Activated T-cell treated with anti-CD3 and anti-CD28 coated beads, Interleukin-2, amount 50 U/mL, for 24 hours (primary cell): Measurements from ENCODE around the gene GPR27.

Source experiments
- DNase-seq: peaks from one replicate; pipeline ENCODE4 v3.0.0-alpha.2; 2020
- H3K27ac Mint-ChIP-seq: 2 replicates; pipeline ENCODE4 v1.8.0; 2020; ENCODE audit warnings: mild to moderate bottlenecking, mixed read lengths
- H3K27me3 Mint-ChIP-seq: 2 replicates; pipeline ENCODE4 v1.8.0; 2020; ENCODE audit warnings: mixed read lengths
- H3K36me3 Mint-ChIP-seq: 2 replicates; pipeline ENCODE4 v1.8.0; 2020; ENCODE audit warnings: low read depth, mixed read lengths
- H3K4me1 Mint-ChIP-seq: 2 replicates; pipeline ENCODE4 v1.8.0; 2020; ENCODE audit warnings: low read depth, mixed read lengths
- H3K4me3 Mint-ChIP-seq: 2 replicates; pipeline ENCODE4 v1.8.0; 2020; ENCODE audit warnings: mild to moderate bottlenecking, moderate library complexity, mixed read lengths
- H3K9me3 Mint-ChIP-seq: 2 replicates; pipeline ENCODE4 v1.8.0; 2020; ENCODE audit warnings: mixed read lengths

The GPR27 gene

GRCh38 chr3:71723452-71724170 lies 30.0 kb upstream of the GPR27 start:
- Mint-ChIP-seq H3K27me3 (no peaks in the 10 kb centered on the region), H3K4me3 (peak overlapping the region; percentile 91), H3K9me3 (no peaks in the 10 kb centered on the region), H3K4me1 (peaks cover 72% of the 10 kb centered on the region), H3K36me3 (peaks cover 19% of the 10 kb centered on the region), H3K27ac (peak overlapping the region; percentile 97)
- no peak for DNase-seq

DNA sequence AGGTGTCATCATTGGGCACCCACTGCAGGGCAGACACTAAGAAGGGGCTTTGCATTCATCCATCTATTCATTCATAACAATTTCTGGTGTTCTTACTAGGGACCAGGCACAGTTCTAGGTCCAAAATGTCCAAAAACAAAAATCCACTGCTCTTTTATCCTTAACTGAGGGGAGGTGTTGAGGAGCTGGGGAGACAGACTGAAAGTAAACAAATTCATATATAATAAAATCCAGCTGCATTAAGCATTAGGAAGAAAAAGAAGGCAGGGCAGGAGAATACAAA lies 29.5 kb upstream of the GPR27 start:
- DNase-seq = no peak
- Mint-ChIP-seq H3K27me3 (no peaks in the 10 kb centered on the region), H3K9me3 (no peaks in the 10 kb centered on the region), H3K4me1 (peaks cover 69% of the 10 kb centered on the region), H3K4me3 (peak overlapping the region; percentile 91), H3K36me3 (peaks cover 19% of the 10 kb centered on the region), H3K27ac (peak overlapping the region; percentile 97)

- H3K36me3 Mint-ChIP-seq = peaks cover 19% of the 10 kb centered on the region
- peaks cover 69% of the 10 kb centered on the region for H3K4me1 Mint-ChIP-seq
- H3K27ac Mint-ChIP-seq = peak overlapping the region; percentile 97
- peak; percentile 73 for DNase-seq
- no peaks in the 10 kb centered on the region for H3K27me3 Mint-ChIP-seq
- H3K4me3 Mint-ChIP-seq = peak overlapping the region; percentile 91
- H3K9me3 Mint-ChIP-seq = no peaks in the 10 kb centered on the region
Observed at GRCh38 chr3:71724584-71725270, 28.9 kb upstream of the GPR27 start.

GRCh38 chr3:71725271-71725991 lies 28.2 kb upstream of the GPR27 start, which contains the start of gene EIF4E3:
Gene EIF4E3 (minus strand): TSS chr3:71725402. CDS start chr3:71725367, 35 bp downstream.
- Mint-ChIP-seq H3K36me3 (peaks cover 18% of the 10 kb centered on the region), H3K9me3 (no peaks in the 10 kb centered on the region), H3K4me3 (peak within 1 kb of the TSS; percentile 91), H3K27me3 (no peaks in the 10 kb centered on the region), H3K27ac (peak within 1 kb of the TSS; percentile 97), H3K4me1 (peaks cover 74% of the 10 kb centered on the region)
- peak; percentile 75 for DNase-seq

- Mint-ChIP-seq H3K4me1 (peaks cover 68% of the 10 kb centered on the region), H3K36me3 (peaks cover 14% of the 10 kb centered on the region), H3K27ac (peak overlapping the region; percentile 96), H3K4me3 (peak overlapping the region; percentile 87), H3K9me3 (no peaks in the 10 kb centered on the region), H3K27me3 (no peaks in the 10 kb centered on the region)
- peak; percentile 72 for DNase-seq
Observed at GRCh38 chr3:71726146-71726545, 27.5 kb upstream of the GPR27 start.

GRCh38 chr3:71728632-71729342 lies 24.9 kb upstream of the GPR27 start:
- H3K4me1 Mint-ChIP-seq = peaks cover 41% of the 10 kb centered on the region
- no peak overlapping the region for H3K27ac Mint-ChIP-seq
- H3K36me3 Mint-ChIP-seq = peaks cover 14% of the 10 kb centered on the region
- H3K9me3 Mint-ChIP-seq = no peaks in the 10 kb centered on the region
- no peak overlapping the region for H3K4me3 Mint-ChIP-seq
- DNase-seq = no peak
- no peaks in the 10 kb centered on the region for H3K27me3 Mint-ChIP-seq

GRCh38 chr3:71732637-71733036 lies 21.0 kb upstream of the GPR27 start:
- DNase-seq = no peak
- peaks cover 14% of the 10 kb centered on the region for H3K27me3 Mint-ChIP-seq
- no peak overlapping the region for H3K27ac Mint-ChIP-seq
- no peaks in the 10 kb centered on the region for H3K36me3 Mint-ChIP-seq
- H3K4me3 Mint-ChIP-seq = no peak overlapping the region
- peaks cover 21% of the 10 kb centered on the region for H3K4me1 Mint-ChIP-seq
- peaks cover 6% of the 10 kb centered on the region for H3K9me3 Mint-ChIP-seq

GRCh38 chr3:71733319-71733718 lies 20.3 kb upstream of the GPR27 start:
- DNase-seq = no peak
- Mint-ChIP-seq H3K27me3 (peaks cover 19% of the 10 kb centered on the region), H3K9me3 (peaks cover 10% of the 10 kb centered on the region), H3K4me3 (no peak overlapping the region), H3K27ac (no peak overlapping the region), H3K36me3 (no peaks in the 10 kb centered on the region), H3K4me1 (peaks cover 19% of the 10 kb centered on the region)

DNA sequence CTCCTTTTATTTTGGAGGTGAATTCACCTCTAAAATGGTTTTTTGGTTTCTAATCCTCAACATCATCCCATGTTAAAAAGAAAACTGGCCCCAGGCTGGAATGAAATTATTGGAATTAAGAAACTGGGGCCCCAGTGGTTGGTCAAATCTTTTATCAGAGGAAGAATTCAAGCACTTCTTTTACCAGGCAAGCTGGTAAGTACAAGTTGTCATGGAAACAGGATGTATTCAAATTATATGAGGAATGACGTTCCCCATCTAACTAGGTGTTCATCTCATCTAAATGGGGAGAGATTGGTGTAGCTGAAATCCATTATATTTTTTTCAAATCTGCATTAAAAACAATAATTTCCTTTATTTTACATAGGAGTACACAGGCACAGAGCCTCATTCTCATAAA lies 18.8 kb upstream of the GPR27 start:
- no peak overlapping the region for H3K4me3 Mint-ChIP-seq
- H3K27ac Mint-ChIP-seq = no peak overlapping the region
- H3K4me1 Mint-ChIP-seq = peaks cover 6% of the 10 kb centered on the region

DNA sequence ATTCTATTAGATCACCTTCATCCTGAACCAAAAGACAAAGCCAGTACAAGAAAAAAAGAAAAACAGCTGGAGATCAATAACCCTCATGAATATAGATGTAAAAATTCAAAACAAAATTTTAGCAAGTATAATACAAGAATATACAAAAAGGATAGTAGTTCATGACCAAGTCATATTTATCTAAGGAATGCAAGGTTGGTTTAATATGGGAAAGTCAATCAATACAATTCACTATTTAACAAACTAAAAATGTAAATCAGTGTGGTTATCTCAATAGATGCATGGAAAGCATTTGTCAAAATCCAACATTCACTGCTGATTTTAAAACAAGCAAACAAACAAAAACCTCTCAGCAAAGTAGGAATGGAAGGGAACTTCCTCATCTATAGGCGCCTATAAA lies 11.0 kb upstream of the GPR27 start:
- DNase-seq = no peak
- Mint-ChIP-seq H3K27me3 (peaks cover 4% of the 10 kb centered on the region), H3K4me1 (no peaks in the 10 kb centered on the region), H3K4me3 (no peak overlapping the region), H3K27ac (no peak overlapping the region), H3K36me3 (peaks cover 10% of the 10 kb centered on the region), H3K9me3 (peaks cover 41% of the 10 kb centered on the region)

More for the DNA sequence above, 18.8 kb upstream of the GPR27 start:
- no peaks in the 10 kb centered on the region for H3K36me3 Mint-ChIP-seq
- peaks cover 10% of the 10 kb centered on the region for H3K9me3 Mint-ChIP-seq
- peaks cover 19% of the 10 kb centered on the region for H3K27me3 Mint-ChIP-seq
- DNase-seq = no peak

GRCh38 chr3:71744738-71745137 lies 8.9 kb upstream of the GPR27 start:
- peaks cover 37% of the 10 kb centered on the region for H3K9me3 Mint-ChIP-seq
- no peak for DNase-seq
- H3K36me3 Mint-ChIP-seq = peaks cover 10% of the 10 kb centered on the region
- H3K27ac Mint-ChIP-seq = no peak overlapping the region
- no peaks in the 10 kb centered on the region for H3K4me1 Mint-ChIP-seq
- H3K27me3 Mint-ChIP-seq = peaks cover 2% of the 10 kb centered on the region
- H3K4me3 Mint-ChIP-seq = no peak overlapping the region

DNA sequence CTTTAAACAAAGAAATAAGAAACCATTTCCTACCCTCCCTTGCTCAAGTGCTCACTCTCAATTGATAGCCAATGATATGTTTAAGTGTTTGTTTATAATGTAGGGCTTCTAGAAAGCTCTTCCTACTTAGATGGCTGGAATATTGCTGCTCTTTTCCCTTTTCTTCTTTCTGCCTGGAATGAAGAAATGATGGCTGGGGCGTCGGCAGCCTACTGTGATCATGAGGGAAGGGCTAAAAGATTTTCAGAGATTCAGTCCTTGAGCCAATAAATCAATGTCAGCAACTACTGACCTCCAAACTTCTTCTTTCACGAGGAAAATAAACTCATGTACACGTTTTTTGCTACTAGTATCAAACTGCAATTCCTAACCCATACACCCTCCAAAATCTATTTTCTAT lies 2.1 kb upstream of the GPR27 start:
- Mint-ChIP-seq H3K36me3 (no peaks in the 10 kb centered on the region), H3K9me3 (no peaks in the 10 kb centered on the region), H3K4me1 (peaks cover 8% of the 10 kb centered on the region), H3K27me3 (peaks cover 46% of the 10 kb centered on the region), H3K27ac (no peak overlapping the region), H3K4me3 (no peak overlapping the region)
- DNase-seq = no peak

GRCh38 chr3:71752831-71753700 lies 589 bp upstream of the GPR27 start:
- Mint-ChIP-seq H3K4me3 (peak overlapping the region; percentile 69), H3K27ac (no peak overlapping the region), H3K36me3 (no peaks in the 10 kb centered on the region), H3K9me3 (no peaks in the 10 kb centered on the region), H3K4me1 (peaks cover 8% of the 10 kb centered on the region), H3K27me3 (peaks cover 50% of the 10 kb centered on the region)
- peak; percentile 47 for DNase-seq
